AG10803 (cell line): ENCODE measurements around the gene NAALADL2.

ENCODE experiments used
- DNase-seq: peaks from one replicate; pipeline ENCODE4 v3.0.0; 2010; ENCODE audit warnings: low read depth
- H3K4me3 ChIP-seq: 2 replicates; pipeline ENCODE4 v1.5.1; 2011; ENCODE audit warnings: mild to moderate bottlenecking, low read length, control low read depth
- CTCF ChIP-seq: conservative IDR thresholded peaks from 2 replicates; pipeline ENCODE4 v1.5.1; 2011; ENCODE audit warnings: mild to moderate bottlenecking, low read length, control low read depth, inconsistent platforms

Gene NAALADL2

GRCh38 chr3:175238801-175239200, 379.7 kb downstream of the NAALADL2 start:
- no peak overlapping the region for H3K4me3 ChIP-seq
- no peak for DNase-seq
- TF ChIP-seq CTCF = no peak

- peak; percentile 9 for DNase-seq
- no peak overlapping the region for H3K4me3 ChIP-seq
- TF ChIP-seq CTCF = no peak
Observed at GRCh38 chr3:175240921-175241320, 381.8 kb downstream of the NAALADL2 start.

- H3K4me3 ChIP-seq = no peak overlapping the region
- DNase-seq = no peak
- TF ChIP-seq CTCF = no peak
Observed at GRCh38 chr3:175242243-175242642, 383.1 kb downstream of the NAALADL2 start.

DNA sequence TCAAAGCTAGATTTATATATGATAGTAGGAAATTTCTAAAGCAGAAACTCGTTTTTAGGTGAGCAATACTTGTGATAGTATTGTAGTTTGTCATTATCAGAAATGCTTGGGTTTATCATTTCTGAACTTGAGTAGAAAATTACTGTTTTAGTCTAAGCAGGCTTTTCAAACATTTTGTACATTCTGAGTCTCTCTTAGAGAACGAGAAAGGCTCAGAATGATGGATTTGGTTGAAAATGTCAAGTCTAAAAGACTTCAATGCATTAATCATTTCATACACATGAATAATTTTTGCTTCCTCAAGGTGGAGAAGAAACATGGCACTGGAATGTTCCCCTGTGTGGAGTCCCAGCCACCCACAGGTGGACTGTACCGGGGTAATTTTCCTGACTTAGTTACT, 387.1 kb downstream of the NAALADL2 start:
- no peak for DNase-seq
- no peak for TF ChIP-seq CTCF
- H3K4me3 ChIP-seq = no peak overlapping the region

DNA sequence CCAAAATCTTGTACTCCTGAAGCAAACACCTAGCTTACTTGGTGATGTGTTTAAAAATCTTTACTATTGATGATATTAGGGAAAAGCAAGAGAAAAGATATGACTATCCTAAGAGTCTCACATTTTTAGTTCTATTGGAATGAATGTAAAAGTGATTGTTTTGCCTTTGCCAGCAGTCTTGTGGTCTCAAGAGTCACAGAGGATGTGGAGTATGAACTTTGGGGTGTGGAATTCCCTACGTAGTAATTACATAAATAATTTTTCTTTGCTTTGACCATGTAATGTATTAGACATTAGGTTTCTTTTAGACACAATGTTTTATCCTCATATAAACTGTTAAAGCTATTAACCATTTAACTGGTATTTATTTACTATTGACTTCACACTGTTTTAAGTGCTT, 387.6 kb downstream of the NAALADL2 start:
- TF ChIP-seq CTCF = no peak
- DNase-seq = peak; percentile 17
- H3K4me3 ChIP-seq = no peak overlapping the region

GRCh38 chr3:175247629-175248028, 388.5 kb downstream of the NAALADL2 start:
- H3K4me3 ChIP-seq = no peak overlapping the region
- no peak for TF ChIP-seq CTCF
- DNase-seq = no peak

GRCh38 chr3:175248832-175249231, 389.7 kb downstream of the NAALADL2 start:
- TF ChIP-seq CTCF = no peak
- DNase-seq = no peak
- no peak overlapping the region for H3K4me3 ChIP-seq
